SIG-M5 treated with dmso at 0.1 percent for 504 hours (cell line): ENCODE results near the gene USP2.

ENCODE experiments used
- DNase-seq: peaks from one replicate; lab custom pipeline; 2025; ENCODE audit not compliant: unreplicated experiment; lab: John Stamatoyannopoulos, UW

The USP2 gene

DNA sequence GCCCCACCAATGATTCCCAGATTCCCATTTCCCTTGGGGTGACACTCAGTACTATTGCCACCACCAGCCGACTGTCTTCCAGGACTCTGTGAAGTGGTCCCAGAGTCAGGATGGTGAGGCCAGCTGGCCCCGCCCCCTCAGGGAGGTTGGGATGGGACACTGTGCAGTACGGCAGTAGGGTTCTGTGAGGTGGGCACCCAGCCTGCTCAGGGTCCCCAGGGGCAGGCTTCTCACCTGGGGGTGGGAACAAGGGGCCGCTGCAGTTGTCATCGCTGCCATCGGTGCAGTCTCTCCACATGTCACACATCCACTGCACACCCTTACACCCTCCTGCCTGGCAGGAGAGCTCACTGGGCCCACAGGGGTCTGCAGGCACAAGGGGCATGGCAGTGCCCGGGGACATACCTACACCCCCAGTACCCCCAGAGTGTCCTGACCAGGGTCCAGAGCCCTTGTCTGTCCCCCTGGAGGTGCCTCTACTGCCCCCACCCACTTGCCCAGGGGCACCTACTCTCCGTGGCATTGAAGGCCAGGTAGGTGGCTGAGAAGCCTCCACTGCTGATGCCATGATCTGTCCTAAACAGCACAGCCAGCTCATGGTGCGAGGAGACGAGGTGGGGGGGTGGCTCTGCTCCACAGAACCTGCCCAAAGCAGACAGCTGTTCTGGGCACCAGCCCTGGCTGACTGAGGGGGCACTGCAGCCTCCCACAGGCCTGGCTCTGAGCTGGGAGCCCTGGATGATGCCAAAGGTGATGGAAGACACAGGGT, 38.9 kb downstream of the USP2 start:
- DNase-seq: no peak

- DNase-seq: no peak
These were observed 39.5 kb downstream of the USP2 start for GRCh38 chr11:119342023-119342300.

DNA sequence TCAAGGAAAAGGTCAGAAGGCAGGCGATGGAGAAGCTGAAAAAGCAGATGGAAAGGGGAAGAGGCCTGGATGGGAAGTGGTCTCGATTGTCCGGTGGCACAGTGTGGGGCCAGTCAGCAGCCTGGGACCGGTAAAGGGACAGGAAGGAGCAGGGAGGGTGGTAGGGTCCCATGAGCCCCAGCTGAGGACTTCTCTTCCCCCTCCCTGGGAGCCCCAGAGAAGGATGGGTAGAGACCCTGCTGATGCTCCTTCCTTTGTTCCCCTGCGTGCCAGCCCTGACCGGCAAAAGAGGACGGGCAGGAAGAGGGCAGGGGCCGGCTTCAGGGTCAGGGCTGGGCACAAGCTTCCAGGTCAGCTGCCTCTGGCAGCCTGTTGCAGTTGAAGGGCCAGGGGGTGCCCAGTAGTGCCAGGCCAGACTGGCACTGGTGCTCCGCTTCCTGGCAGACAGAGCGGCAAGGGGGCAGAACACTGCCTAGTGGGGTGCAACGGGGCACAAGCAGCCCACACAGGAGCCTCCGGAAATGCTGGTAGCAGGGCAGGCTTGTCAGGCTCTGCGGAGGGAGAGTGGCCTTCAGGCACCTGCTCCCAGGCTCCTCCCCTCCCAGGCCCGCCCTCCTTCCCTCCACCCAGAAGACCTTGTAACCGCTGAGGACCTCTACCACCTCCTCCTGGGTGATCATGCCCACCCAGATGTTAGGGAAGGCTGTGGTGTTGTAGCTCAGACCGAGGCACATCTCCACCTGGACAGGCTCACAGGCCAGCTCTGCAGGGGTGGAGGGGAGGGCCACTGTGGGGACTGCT, 40.1 kb downstream of the USP2 start:
- DNase-seq: no peak

GRCh38 chr11:119340335-119341221, 40.9 kb downstream of the USP2 start, which contains the start of gene C1QTNF5:
C1QTNF5 (minus strand) TSS chr11:119340883; CDS start chr11:119340397, 486 bp downstream.
- no peak for DNase-seq

DNA sequence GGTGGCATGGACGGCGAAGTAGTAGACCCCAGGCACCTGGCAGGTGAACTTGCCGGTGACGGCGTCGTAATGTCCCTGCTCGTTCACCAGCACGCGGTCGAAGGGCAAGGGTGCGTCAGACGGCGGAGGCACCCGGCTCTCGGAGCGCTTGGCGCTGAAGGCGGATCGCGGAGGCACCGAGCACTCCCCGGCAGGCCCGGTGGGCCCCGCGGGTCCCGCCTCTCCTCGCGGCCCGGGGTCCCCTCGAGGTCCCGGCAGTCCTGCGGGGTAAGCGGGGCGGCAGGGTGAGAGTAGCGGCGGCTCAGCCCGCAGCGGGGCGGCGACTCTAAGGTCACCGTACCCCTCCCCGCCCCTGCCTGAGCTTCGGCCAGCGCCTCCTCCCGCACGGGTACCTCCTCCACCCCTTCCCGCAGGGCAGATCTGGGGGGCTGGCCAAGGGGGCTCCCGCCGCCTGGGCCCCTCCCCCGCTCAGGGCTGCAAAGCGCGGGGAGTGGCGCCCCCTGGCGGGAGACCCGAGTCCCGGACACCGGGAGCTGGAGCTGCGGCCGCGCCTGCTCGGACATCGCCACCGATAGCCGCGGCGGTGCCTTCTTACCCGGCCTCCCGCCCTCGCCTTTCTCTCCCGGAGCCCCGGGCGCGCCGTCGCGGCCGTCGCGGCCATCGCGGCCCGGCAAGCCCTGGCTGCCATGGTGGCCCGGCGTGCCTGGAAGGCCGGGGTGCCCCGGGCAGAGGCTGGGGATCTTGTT, 41.7 kb downstream of the USP2 start:
- no peak for DNase-seq

DNA sequence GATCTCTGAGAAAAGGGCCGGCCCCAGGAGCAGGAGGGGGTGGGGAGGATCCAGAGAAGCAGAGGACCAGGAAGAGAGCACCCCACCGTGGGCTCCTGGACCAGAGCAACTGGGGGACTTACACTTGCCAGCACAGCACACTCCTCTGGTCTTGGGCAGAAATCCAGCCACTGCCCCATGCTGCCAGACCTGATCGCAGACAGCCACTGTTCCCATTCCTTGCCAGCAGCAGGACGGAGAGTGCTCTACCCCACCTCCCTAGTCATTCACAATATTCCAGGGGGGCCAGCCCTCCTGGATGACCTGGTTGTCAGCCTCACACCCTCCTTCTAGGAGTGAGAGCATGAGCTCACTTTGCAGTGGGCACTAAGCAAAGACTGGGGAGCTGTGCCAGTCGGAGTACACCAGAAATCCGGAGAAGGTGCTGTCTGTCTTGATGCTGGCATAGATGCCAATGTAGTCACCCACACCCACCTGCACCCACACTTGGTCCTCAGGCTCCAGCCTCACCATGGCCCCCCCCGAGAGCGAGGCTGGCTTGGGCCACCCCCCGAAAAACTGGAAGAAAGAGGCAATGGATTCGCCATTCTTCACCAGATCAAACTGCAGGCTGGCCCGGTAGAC, 42.4 kb downstream of the USP2 start:
- no peak for DNase-seq

GRCh38 chr11:119338318-119338890, 43.1 kb downstream of the USP2 start:
- DNase-seq: peak; percentile 68

DNA sequence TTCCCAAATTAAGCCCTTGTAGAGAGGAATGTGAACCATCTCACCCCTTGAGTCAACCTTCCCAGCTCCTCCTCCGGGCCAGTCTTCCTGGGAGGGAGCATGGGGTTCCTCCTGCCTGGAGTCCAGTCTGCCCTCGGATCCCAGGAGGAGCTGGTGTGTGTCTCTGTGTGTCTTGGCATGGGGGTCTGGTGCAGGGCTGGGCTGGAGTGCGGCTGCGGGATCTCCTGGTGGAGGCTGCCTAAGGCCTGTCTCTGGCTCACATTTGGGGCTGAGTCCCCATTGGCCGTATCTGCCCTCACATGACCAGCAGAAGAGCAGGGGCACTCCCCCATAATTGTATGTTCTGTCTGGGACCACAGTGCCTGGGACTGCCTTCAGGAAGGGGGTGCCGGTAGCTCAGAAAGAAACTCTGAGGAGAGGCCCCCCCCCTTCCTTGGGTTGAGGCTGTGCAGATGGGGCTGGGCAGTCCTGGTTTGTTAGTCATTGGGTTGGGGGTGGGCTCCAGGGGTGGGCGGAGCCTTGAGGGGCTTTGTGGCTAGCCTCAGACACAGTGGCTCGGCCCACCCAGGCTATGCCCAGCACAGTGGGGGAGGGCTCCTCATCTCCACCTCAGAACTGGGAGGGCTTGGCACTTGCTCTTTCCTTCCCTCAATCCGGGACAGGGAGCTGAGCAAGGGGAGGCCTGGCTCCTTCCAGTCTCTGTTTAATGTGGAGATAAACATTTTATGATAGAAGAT, 43.7 kb downstream of the USP2 start:
- no peak for DNase-seq

DNA sequence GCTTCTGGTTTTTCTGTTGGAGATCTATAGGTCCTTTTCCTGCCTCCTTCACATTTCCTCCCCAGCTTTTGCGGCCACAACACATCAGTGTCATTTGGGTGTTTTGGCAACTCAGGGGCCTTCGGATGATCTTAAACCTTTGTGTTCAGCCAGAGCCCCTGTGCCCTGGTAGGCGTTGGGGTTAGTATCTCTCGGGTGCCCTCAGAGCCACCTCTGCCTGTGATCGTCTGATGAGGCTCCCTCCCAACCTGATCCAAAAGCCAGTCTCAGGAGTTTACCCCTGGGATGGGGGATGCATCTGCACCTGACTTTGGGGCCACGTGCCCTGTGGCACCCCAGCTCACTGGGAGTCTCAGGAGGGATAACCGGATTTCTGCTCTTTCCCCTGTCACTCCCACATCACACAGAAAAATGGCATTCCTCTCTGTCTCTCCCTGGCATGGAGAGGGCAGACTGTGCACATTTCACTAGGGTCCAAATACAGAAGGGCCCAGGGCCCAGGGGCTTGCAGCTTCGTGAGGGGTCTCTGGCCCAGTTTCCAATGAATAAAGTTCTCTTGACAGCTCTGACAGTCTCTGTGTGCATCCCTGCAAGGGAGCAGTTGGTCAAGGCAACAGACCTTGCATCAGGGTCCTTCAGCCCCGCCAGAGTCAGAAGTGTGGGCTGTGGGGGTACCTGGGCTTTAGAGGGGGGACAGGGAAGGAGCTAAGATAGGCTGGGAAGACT, 44.6 kb downstream of the USP2 start:
- no peak for DNase-seq

GRCh38 chr11:119335655-119336543, 45.6 kb downstream of the USP2 start:
- DNase-seq: no peak

GRCh38 chr11:119335091-119335654, 46.3 kb downstream of the USP2 start:
- DNase-seq: no peak

DNA sequence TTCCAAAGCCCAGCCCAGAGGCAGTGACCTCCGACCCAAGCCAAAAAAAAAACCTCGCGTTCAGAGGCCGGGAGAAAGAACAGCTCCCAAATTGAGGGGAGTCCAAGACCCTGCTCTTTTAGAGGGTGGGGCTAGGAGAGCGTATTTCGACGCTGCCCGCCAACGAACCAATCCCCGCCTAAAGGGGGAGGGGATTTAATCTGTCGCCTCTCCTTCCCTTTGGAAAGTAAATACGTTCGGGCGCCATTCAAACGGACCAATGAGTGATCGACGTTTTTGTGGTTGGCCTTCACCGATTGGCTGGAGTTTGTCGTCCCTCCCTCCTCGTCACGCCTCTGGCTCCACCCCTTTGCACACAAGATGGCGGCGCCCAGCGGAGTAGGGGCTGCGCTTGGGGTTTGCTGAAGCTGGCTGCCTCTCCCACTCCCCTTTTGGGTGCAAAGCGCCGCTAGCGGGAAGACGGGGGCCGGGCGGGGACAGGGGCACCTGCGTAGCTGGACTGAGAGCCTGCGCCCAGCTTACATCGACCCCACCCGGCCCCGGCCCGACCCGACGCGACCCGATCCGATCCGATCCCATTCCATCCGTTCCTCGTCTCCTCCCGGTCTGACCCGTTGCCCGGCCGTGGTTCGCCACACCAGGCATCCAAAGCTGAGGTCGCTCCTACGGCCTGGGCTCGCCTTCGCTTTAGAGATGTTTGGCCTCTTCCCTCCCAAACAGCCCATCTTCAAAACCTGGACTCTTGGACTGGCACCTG, 47.1 kb downstream of the USP2 start, which contains the start of gene RNF26:
TSS of gene RNF26 (plus strand) at position 354 of the 757 bp plus-strand sequence. CDS start 596 bp downstream, outside the sequence.
- DNase-seq: peak; percentile 97

- no peak for DNase-seq
These were observed 49.3 kb downstream of the USP2 start for GRCh38 chr11:119332111-119332765.

- no peak for DNase-seq
These were observed 51.3 kb downstream of the USP2 start for GRCh38 chr11:119330237-119330636.

DNA sequence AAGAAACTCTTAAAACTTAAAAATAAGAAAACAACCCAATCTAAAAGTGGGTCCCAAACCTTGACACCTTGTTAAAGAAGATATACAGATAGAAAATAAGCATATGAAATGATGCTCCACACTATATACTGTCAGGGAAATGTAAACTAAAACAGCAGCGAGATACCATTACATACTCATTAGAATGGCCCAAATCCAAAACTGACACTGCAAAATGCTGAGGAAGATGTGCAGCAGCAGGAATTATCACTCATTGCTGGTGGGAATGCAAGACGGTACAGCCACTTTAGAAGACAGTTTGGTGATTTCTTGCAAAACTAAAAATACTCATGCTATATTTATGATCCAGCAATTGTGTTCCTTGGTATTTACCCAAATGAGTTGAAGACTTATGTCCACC, 52.2 kb downstream of the USP2 start:
- DNase-seq: no peak

DNA sequence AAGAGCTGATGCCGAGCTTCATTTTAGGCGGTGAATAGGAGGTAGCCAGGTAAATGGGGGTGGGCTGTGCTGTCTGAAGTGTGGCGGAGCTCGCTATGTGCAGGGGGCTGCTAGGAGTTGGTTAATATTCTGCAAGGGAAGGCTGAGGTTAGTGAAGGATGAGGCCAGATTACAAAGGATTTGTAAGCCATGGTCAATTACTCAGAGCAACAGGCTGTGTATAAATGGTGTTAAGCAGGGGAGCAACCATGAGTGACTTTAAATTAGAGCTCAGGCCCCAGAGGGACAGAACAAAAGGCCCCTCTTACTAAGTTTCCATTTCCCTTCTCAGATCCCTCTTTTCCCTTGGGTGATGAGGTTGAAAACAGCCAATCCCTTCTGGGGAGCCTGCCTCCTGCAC, 57.3 kb downstream of the USP2 start:
- DNase-seq: no peak
